Liver (tissue), 9 donors: ENCODE results near the gene CBFB. TPM values are rescaled to one million over a fixed set of nuclear protein-coding genes. Genes with fewer than 3 reads are reported as not detected.

Experiments used
- DNase-seq: peaks from one replicate; pipeline ENCODE4 v3.0.0-alpha.2; 2017; ENCODE audit warnings: low spot score
- H3K27ac ChIP-seq, 2 donors: one replicate each; pipeline ENCODE4 v1.7.0; 2013; ENCODE audit warnings: inconsistent platforms in 2 of 2, low read length in 2 of 2, control low read depth in 1 of 2, low read depth in 1 of 2, mild to moderate bottlenecking in 1 of 2
- H3K27me3 ChIP-seq, 4 donors: one replicate each; pipeline versions ENCODE4 v1.6.1 to v1.7.0; 2013; ENCODE audit warnings: low read length in 3 of 4, inconsistent platforms in 1 of 4, mild to moderate bottlenecking in 1 of 4, moderate library complexity in 1 of 4; ENCODE audit not compliant: control insufficient read depth in 4 of 4, insufficient read depth in 4 of 4
- H3K36me3 ChIP-seq, 4 donors: one replicate each; pipeline versions ENCODE4 v1.6.1 to v1.7.0; 2013; ENCODE audit warnings: low read length in 3 of 4, mild to moderate bottlenecking in 3 of 4, low read depth in 1 of 4, moderate library complexity in 1 of 4; ENCODE audit not compliant: control insufficient read depth in 4 of 4, insufficient read depth in 3 of 4
- H3K4me1 ChIP-seq, 4 donors: one replicate each; pipeline versions ENCODE4 v1.6.1 to v1.7.0; 2013; ENCODE audit warnings: low read length in 3 of 4, mild to moderate bottlenecking in 3 of 4, moderate library complexity in 1 of 4; ENCODE audit not compliant: control insufficient read depth in 4 of 4, insufficient read depth in 4 of 4
- H3K4me3 ChIP-seq, 3 donors: one replicate each; pipeline versions ENCODE4 v1.6.1 to v1.7.0; 2013; ENCODE audit warnings: low read length in 3 of 3, control low read depth in 1 of 3, low read depth in 1 of 3, mild to moderate bottlenecking in 1 of 3
- H3K9ac ChIP-seq, 2 donors: one replicate each; pipeline ENCODE4 v1.7.0; 2013; ENCODE audit warnings: low read length in 2 of 2, mild to moderate bottlenecking in 2 of 2, moderate library complexity in 2 of 2, control low read depth in 1 of 2, low read depth in 1 of 2
- H3K9me3 ChIP-seq, 4 donors: one replicate each; pipeline versions ENCODE4 v1.6.1 to v1.7.0; 2013; ENCODE audit warnings: low read length in 3 of 4; ENCODE audit not compliant: control insufficient read depth in 4 of 4
- EGR1 ChIP-seq, 2 donors: IDR thresholded peaks; 2 replicates each; pipeline ENCODE4 v1.6.1; 2016 to 2018; ENCODE audit warnings: antibody characterized with exemption in 2 of 2, low read depth in 2 of 2
- FOXA1 ChIP-seq: IDR thresholded peaks from 2 replicates; pipeline ENCODE4 v1.6.1; 2016; ENCODE audit warnings: antibody characterized with exemption
- FOXA2 ChIP-seq: IDR thresholded peaks from 2 replicates; pipeline ENCODE4 v1.6.1; 2016; ENCODE audit warnings: antibody characterized with exemption
- GABPA ChIP-seq, 2 donors: IDR thresholded peaks in 1 of 2; conservative IDR thresholded peaks in 1 of 2; 2 replicates each; pipeline ENCODE4 v1.6.1; 2016; ENCODE audit warnings: antibody characterized with exemption in 2 of 2, mild to moderate bottlenecking in 1 of 2, moderate library complexity in 1 of 2
- JUND ChIP-seq, 2 donors: IDR thresholded peaks; 2 replicates each; pipeline ENCODE4 v1.6.1; 2016; ENCODE audit warnings: antibody characterized with exemption in 2 of 2
- RAD21 ChIP-seq, 2 donors: IDR thresholded peaks; 2 replicates each; pipeline ENCODE4 v1.6.1; 2016; ENCODE audit warnings: antibody characterized with exemption in 2 of 2, mild to moderate bottlenecking in 2 of 2
- YY1 ChIP-seq: IDR thresholded peaks from 2 replicates; pipeline ENCODE4 v1.6.1; 2016; ENCODE audit warnings: antibody characterized with exemption, mild to moderate bottlenecking
- WGBS: extraction: QIAGEN DNeasy Blood & Tissue Kit; methylation state at CpG from one replicate; pipeline ENCODE4 v1.1.7; 2013; 5-methylcytosine and 5-hydroxymethylcytosine counted together
- polyA plus RNA-seq, 2 donors: library from polyadenylated mRNA; stranded (reverse) in 1 of 2; unstranded in 1 of 2; fragments of 200-250 nt in 1 of 2; fragments of >200 nt in 1 of 2; fragmentation: Nextera tagmentation in 1 of 2; extraction: Ambion mirVana in 1 of 2; gene quantifications; one replicate each; pipeline versions ENCODE4 v1.2.1 to v1.2.3, GENCODE V29; 2013 to 2015
- total RNA-seq, 2 donors: library from RNA; depleted of rRNA; stranded (reverse); fragments of >200 nt; gene quantifications; one replicate each; pipeline ENCODE4 v1.2.3, GENCODE V29; 2014
- TF ChIP-seq, protein P1 (sequence below): IDR thresholded peaks from 2 replicates; pipeline ENCODE4 v1.6.1; 2016; ENCODE audit warnings: antibody characterized with exemption, mild to moderate bottlenecking
- TF ChIP-seq, protein P2 (sequence below): fragments of 150-350 bp; IDR thresholded peaks from 2 replicates; pipeline ENCODE4 v1.5.1; 2017; ENCODE audit warnings: improper control_type of control experiment, low read depth, low read length; ENCODE audit not compliant: missing input control
- TF ChIP-seq, protein P3 (sequence below): IDR thresholded peaks from 2 replicates; pipeline ENCODE4 v1.6.1; 2016; ENCODE audit warnings: antibody characterized with exemption
- donor health status: healthy.
- donor health status: healthy.
- donor health status: healthy.
- donor health status: healthy.
- donor health status: healthy.

The CBFB gene
- total and polyA plus RNA-seq, 4 donors = 6.8 to 19.3 (median 11.2) TPM

DNA sequence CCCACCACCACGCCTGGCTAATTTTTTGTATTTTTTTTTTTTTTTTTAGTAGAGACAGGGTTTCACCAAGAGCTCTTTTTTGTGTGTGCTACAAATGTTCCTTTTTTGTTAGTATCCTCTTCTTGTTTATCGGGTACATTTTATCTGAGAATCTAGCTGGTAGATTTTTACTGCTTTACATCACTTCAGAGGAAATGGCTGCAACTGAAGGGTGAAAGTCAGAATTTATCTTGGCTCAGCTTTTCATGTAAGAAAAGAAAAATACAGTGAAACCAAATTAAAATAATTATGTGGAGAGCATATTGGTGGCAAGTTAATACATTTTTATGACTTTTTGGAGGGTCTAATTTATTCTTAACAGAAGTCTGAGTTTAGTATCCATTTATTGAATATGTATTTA lies 26.0 kb downstream of the CBFB start:
- Histone ChIP-seq H3K27me3 (no peaks in the 10 kb centered on the region), H3K27ac (no peak overlapping the region), H3K4me1 (no peaks in the 10 kb centered on the region), H3K9ac (no peak overlapping the region), H3K36me3 (no peaks in the 10 kb centered on the region), H3K9me3 (no peaks in the 10 kb centered on the region), H3K4me3 (no peak overlapping the region)
- DNase-seq = no peak
- WGBS = 95% methylated on average over 2 of the region's 2 CpGs
- TF ChIP-seq, protein P1, sequence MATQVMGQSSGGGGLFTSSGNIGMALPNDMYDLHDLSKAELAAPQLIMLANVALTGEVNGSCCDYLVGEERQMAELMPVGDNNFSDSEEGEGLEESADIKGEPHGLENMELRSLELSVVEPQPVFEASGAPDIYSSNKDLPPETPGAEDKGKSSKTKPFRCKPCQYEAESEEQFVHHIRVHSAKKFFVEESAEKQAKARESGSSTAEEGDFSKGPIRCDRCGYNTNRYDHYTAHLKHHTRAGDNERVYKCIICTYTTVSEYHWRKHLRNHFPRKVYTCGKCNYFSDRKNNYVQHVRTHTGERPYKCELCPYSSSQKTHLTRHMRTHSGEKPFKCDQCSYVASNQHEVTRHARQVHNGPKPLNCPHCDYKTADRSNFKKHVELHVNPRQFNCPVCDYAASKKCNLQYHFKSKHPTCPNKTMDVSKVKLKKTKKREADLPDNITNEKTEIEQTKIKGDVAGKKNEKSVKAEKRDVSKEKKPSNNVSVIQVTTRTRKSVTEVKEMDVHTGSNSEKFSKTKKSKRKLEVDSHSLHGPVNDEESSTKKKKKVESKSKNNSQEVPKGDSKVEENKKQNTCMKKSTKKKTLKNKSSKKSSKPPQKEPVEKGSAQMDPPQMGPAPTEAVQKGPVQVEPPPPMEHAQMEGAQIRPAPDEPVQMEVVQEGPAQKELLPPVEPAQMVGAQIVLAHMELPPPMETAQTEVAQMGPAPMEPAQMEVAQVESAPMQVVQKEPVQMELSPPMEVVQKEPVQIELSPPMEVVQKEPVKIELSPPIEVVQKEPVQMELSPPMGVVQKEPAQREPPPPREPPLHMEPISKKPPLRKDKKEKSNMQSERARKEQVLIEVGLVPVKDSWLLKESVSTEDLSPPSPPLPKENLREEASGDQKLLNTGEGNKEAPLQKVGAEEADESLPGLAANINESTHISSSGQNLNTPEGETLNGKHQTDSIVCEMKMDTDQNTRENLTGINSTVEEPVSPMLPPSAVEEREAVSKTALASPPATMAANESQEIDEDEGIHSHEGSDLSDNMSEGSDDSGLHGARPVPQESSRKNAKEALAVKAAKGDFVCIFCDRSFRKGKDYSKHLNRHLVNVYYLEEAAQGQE = no peak
- TF ChIP-seq YY1 (no peak), RAD21 (IDR thresholded peaks at IDR 0.05) (no peak), JUND (IDR thresholded peaks at IDR 0.05) (no peak), FOXA1 (no peak), FOXA2 (no peak)
- TF ChIP-seq, protein P2, sequence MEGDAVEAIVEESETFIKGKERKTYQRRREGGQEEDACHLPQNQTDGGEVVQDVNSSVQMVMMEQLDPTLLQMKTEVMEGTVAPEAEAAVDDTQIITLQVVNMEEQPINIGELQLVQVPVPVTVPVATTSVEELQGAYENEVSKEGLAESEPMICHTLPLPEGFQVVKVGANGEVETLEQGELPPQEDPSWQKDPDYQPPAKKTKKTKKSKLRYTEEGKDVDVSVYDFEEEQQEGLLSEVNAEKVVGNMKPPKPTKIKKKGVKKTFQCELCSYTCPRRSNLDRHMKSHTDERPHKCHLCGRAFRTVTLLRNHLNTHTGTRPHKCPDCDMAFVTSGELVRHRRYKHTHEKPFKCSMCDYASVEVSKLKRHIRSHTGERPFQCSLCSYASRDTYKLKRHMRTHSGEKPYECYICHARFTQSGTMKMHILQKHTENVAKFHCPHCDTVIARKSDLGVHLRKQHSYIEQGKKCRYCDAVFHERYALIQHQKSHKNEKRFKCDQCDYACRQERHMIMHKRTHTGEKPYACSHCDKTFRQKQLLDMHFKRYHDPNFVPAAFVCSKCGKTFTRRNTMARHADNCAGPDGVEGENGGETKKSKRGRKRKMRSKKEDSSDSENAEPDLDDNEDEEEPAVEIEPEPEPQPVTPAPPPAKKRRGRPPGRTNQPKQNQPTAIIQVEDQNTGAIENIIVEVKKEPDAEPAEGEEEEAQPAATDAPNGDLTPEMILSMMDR = no peak
- TF ChIP-seq, protein P3, sequence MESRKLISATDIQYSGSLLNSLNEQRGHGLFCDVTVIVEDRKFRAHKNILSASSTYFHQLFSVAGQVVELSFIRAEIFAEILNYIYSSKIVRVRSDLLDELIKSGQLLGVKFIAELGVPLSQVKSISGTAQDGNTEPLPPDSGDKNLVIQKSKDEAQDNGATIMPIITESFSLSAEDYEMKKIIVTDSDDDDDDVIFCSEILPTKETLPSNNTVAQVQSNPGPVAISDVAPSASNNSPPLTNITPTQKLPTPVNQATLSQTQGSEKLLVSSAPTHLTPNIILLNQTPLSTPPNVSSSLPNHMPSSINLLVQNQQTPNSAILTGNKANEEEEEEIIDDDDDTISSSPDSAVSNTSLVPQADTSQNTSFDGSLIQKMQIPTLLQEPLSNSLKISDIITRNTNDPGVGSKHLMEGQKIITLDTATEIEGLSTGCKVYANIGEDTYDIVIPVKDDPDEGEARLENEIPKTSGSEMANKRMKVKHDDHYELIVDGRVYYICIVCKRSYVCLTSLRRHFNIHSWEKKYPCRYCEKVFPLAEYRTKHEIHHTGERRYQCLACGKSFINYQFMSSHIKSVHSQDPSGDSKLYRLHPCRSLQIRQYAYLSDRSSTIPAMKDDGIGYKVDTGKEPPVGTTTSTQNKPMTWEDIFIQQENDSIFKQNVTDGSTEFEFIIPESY = no peak

DNA sequence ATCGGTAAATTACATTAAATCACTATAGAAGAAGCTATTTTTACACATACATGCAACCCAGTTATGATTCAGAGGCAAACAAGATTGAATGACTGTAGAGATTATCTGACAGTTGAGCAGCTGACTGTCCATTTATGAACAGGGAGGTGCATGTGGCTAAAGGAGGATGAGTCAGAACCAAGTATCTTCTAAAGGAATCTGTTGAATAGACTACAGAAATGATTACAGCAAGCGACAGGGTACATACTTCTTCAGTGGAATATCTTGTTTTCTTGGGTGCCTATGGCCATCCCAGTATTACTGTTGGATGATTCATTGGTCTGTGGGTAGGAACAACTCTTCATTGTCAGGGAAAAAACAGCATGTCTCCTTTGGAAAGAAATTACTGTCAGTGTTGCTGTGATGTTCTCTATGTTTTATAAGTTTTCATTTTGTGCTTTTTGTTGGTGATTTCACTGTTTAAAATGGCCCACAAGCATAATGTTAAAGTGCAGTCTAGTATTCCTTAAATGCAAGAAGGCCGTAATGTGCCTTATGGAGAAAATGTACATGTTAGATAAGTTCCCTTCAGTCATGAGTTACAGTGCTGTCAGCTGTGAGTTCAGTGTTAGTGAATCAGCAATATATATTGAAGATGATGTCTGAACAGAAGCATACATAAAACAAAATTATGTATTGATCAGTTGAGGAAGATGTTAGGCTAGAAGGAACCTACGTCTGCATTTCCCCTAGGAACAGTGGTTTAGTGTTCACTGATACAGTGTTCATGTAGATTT lies 27.0 kb downstream of the CBFB start:
- Histone ChIP-seq H3K4me3 (no peak overlapping the region), H3K9ac (no peak overlapping the region), H3K36me3 (no peaks in the 10 kb centered on the region), H3K27ac (no peak overlapping the region), H3K4me1 (no peaks in the 10 kb centered on the region), H3K27me3 (no peaks in the 10 kb centered on the region), H3K9me3 (no peaks in the 10 kb centered on the region)
- DNase-seq = no peak
- 90% methylated on average over 4 of the region's 4 CpGs for WGBS
- no peak for TF ChIP-seq FOXA2
- TF ChIP-seq GABPA (IDR thresholded peaks at IDR 0.05 in 1 of 2, conservative IDR thresholded peaks at IDR 0.05 in 1 of 2) = no peak
- TF ChIP-seq EGR1 (IDR thresholded peaks at IDR 0.05; ENCODE audit: low read depth in 2 of 2) = no peak
